ES-I3 (cell line): Measurements from ENCODE around the gene SND1.

ENCODE experiments used
- H3K36me3 ChIP-seq: 2 replicates; pipeline ENCODE4 v1.6.1; 2013; ENCODE audit warnings: mild to moderate bottlenecking, low read length, control low read depth, moderate library complexity; ENCODE audit not compliant: insufficient read depth
- H3K4me1 ChIP-seq: 2 replicates; pipeline ENCODE4 v1.6.1; 2013; ENCODE audit warnings: mild to moderate bottlenecking, control low read depth, low read length; ENCODE audit not compliant: insufficient read depth
- H3K9ac ChIP-seq: 2 replicates; pipeline ENCODE4 v1.6.1; 2013; ENCODE audit warnings: low read depth, mild to moderate bottlenecking, low read length, moderate library complexity
- H3K9me3 ChIP-seq: 2 replicates; pipeline ENCODE4 v1.6.1; 2013; ENCODE audit warnings: mild to moderate bottlenecking, low read length, moderate library complexity; ENCODE audit not compliant: control insufficient read depth, insufficient read depth

Gene SND1

DNA sequence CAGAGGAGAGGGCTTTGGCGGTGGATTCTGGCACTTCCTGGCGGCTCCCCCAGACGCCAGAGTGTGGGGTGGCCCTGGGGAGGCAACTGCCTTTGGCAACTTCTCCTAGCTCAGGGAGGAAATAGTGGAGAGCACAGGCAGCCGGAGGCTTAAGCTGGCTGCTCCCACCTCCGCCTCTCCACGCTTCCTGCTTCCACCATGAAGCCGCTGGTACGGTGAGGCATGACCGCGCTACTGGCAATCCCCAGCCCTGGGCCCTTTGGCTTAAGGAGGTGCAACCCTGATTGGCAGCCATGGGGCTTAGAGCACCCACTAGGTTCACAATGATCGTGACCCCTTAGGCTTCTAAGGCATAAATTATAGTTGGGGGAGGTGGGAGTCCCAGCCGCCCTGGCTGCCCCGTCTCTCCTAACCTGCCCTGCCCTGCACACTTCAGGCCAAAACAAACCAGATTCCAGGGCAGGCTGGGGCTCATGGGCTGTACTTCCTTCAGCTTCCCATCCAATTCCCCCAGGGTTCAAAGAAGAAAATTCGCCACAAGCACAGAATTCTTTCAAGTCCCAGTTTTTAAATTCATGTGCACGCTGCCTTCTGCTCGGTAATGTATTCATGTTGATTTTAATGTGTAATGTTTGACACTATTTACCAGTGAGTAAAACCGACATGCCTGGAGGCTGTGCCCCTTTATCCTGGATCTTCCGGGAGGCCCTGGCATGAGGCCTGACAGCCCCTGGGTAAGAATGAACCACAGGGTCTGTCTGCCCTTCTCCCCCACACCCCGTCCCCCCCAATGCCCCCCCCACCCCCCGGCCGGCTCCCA is 469.9 kb downstream of the SND1 start:
- Histone ChIP-seq H3K9ac (no peak overlapping the region), H3K4me1 (peaks cover 6% of the 10 kb centered on the region; the same call in 1 of the 2 replicates), H3K9me3 (no peaks in the 10 kb centered on the region), H3K36me3 (no peaks in the 10 kb centered on the region)

DNA sequence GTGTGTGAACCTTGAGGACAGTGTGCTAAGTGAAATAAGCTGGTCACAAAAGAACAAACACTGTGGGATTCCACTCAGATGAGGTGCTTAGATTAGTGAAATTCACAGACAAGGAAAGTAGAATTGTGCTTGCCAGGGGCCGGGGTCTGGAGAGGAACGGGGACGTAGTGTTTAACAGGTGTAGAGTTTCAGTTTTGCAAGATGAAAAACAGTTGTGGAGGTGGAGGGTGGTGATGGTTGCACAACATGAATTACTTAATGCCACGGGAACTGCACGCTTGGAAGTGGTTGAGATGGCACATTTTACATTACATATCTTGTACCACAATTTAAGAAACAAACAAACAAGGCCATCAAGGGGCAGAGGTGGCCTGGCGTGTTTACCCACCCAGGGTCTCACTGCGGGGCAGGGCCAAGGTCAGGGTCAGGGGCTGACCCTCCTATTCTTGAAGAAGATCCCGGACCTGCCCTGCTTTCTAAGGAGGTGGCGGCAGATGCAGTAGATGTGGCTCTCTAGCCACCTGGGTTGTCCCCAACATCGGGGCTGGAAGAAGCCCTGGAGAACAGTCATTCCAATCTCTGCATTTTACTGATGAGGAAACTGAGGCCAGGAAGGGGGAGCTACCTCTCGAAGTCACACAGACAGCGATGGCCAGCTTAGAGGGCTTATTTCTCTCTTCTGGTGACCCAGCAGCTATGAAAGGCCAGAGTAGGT is 470.7 kb downstream of the SND1 start:
- H3K9me3 ChIP-seq: no peaks in the 10 kb centered on the region
- H3K9ac ChIP-seq: no peak overlapping the region
- no peaks in the 10 kb centered on the region for H3K36me3 ChIP-seq
- peaks cover 6% of the 10 kb centered on the region; the same call in 1 of the 2 replicates for H3K4me1 ChIP-seq

DNA sequence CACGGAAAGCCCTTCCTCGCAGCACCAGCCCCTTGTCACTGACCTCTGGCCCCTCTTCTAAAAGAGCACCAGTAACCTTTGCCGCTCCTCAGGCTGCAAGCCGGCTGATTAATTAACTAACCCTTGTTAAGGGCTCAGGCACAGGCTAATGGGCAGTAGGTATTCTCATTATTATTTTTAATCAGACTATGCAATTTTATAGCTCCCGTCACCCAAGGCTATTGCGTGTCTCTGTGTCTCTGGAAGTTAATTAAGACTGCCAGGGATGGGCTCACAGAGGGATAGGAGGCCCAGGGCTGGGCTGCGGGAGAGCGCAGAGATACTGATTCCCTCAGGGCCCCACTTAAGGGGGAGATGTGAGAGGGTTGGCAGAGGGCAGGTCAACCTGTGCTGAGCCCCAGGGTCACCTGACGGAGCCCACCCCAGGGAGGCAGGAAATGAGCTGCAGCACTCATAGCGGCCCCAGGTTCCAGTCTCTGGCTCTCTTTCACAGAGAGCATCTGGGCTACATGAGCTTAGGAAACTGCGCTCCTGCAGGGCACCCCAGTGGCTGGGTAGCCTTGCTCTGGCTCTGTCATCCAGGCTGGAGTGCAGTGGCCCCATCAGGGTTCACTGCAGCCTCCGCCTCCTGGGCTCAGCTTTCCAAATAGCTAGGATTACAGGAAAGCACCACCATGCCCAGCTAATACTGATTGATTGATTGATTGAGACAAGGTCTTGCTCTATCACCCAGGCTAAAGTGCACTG is 471.5 kb downstream of the SND1 start:
- Histone ChIP-seq H3K4me1 (peaks cover 6% of the 10 kb centered on the region; the same call in 1 of the 2 replicates), H3K9ac (no peak overlapping the region), H3K36me3 (no peaks in the 10 kb centered on the region), H3K9me3 (no peaks in the 10 kb centered on the region)

GRCh38 chr7:128124786-128125185 is 472.8 kb downstream of the SND1 start:
- Histone ChIP-seq H3K9ac (no peak overlapping the region), H3K36me3 (no peaks in the 10 kb centered on the region), H3K9me3 (no peaks in the 10 kb centered on the region), H3K4me1 (peaks cover 6% of the 10 kb centered on the region; the same call in 1 of the 2 replicates)

GRCh38 chr7:128125816-128126215 is 473.8 kb downstream of the SND1 start:
- H3K4me1 ChIP-seq: peaks cover 6% of the 10 kb centered on the region; the same call in 1 of the 2 replicates
- H3K9ac ChIP-seq: no peak overlapping the region
- no peaks in the 10 kb centered on the region for H3K36me3 ChIP-seq
- H3K9me3 ChIP-seq: no peaks in the 10 kb centered on the region

DNA sequence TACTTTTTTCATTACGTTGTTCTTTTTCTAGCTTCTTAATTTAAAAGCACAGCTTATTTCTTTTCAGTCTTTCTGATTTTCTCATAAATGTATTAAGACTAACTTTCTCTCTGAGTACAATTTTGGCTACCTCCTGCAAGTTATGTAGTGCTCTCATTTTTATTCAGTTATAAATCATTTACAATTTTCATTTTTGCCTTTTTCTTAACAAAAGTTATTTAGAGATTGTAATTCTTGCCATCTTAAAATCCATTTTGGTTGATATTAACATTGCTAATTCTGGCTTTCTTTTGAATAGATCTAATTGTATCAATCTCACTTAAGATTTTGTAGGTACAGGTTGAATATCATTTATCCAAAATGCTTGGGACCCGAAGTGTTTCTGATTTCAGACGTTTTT is 476.4 kb downstream of the SND1 start:
- H3K4me1 ChIP-seq: peaks cover 4% of the 10 kb centered on the region; the same call in 1 of the 2 replicates
- H3K9ac ChIP-seq: no peak overlapping the region
- H3K36me3 ChIP-seq: no peaks in the 10 kb centered on the region
- H3K9me3 ChIP-seq: no peaks in the 10 kb centered on the region

DNA sequence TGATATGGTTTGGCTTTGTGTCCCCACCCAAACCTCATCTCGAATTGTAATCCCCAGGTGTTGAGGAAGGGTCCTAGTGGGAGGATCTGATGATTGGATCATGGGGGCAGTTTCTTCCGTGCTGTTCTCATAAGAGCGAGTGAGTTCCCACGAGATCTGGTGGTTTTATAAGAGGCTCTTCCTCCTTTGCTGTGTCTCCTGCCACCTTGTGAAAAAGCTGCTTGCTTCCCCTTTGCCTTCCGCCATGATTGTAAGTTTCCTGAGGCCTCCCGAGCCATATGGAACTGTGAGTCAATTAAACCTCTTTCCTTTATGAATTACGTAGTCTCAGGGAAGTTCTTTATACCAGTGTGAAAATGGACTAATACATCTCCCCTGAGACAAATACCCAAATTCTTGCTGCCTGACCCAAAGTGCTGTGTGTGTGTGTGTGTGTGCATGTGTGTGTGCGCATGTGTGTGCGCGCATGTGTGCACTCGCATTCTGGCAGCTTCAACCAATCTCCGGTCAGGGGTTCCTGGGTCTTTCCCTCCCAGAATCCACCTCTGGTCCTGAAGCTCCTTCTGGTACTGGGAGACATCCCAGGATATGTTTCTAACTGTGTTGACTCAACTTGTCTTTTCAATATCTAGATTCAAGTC is 477.4 kb downstream of the SND1 start:
- H3K9me3 ChIP-seq: no peaks in the 10 kb centered on the region
- no peak overlapping the region for H3K9ac ChIP-seq
- H3K36me3 ChIP-seq: no peaks in the 10 kb centered on the region
- H3K4me1 ChIP-seq: no peaks in the 10 kb centered on the region

DNA sequence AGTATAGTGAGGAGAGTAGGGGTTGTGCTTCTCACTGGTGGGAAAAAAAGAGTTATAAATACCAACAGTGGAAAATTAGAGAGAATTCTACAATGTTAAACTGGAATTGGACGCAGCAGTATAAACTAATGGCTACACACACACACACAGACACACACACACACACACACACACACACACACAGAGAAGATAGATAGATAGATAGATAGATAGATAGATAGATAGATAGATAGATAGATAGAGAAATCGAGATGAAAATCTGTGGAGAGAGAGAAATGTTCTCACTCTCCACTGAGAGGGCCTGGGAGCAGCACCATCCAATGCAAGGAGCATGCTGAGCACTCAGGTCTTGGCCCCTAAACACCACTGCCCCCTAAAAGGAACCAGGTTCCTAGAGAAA is 479.1 kb downstream of the SND1 start:
- Histone ChIP-seq H3K4me1 (no peaks in the 10 kb centered on the region), H3K36me3 (no peaks in the 10 kb centered on the region), H3K9ac (no peak overlapping the region), H3K9me3 (no peaks in the 10 kb centered on the region)

- no peaks in the 10 kb centered on the region for H3K9me3 ChIP-seq
- no peaks in the 10 kb centered on the region for H3K4me1 ChIP-seq
- no peaks in the 10 kb centered on the region for H3K36me3 ChIP-seq
- H3K9ac ChIP-seq: no peak overlapping the region
Observed at GRCh38 chr7:128131731-128132130, 479.7 kb downstream of the SND1 start.

- Histone ChIP-seq H3K9me3 (no peaks in the 10 kb centered on the region), H3K9ac (no peak overlapping the region), H3K36me3 (no peaks in the 10 kb centered on the region)
Observed at GRCh38 chr7:128132426-128133069, 480.6 kb downstream of the SND1 start.

GRCh38 chr7:128135159-128135514 is 483.1 kb downstream of the SND1 start:
- peak overlapping the region; percentile 59; the same call in 1 of the 2 replicates for H3K9ac ChIP-seq
- H3K36me3 ChIP-seq: no peaks in the 10 kb centered on the region
- H3K9me3 ChIP-seq: no peaks in the 10 kb centered on the region
- H3K4me1 ChIP-seq: no peaks in the 10 kb centered on the region

More at GRCh38 chr7:128132426-128133069, 480.6 kb downstream of the SND1 start:
- H3K4me1 ChIP-seq: no peaks in the 10 kb centered on the region

DNA sequence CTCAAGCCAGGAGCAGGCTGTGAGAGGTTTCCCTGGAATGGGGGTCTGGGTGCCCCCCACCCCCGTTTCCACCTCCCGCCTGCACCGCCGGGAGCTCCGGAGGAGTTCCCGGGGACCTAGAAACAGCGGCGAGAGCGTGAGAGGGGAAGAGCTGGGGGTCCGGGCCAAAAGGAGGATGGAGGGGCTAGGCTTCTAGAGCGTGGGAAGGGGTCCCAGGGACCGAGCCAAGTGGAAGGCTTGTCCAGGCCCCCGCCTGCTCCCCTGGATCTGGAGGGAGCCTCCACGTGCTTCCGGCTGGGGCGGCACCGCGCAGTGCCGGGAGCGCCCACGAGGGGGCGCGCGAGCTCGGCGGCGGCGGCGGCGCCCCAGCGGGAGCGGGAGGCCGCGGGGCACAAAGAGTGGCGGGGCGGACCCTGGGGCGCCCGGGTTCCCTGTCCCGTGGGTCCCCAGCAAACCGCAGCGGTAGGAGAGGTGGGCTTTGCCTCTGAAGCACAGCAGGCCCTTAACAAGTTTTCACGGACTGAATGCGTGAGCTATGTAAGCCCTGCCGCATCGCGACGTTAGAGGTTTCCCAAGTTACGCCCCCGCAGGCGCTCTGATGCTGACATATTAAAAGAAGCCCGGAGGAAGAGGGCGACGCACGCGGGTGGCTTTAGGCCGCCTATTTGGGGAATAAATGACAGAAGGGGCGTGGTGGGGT is 483.7 kb downstream of the SND1 start:
- peak overlapping the region; percentile 59 for H3K9ac ChIP-seq

DNA sequence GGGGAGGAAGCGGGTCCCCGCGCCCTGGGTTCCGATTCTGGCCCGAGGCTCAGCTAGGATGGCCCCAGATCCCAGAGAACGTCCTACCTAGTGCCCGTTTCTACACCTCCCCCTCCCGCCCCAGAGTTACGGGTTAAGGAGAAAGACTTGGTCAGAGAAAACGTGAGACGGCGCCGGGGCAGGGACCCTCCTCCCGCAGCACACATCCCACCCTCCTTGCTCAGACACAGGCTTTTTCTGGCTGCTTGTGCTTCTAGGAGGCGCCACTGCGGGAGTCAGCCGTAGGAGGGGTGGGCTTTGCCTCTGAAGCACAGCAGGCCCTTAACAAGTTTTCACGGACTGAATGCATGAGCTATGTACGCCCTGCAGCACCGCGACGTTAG is 484.2 kb downstream of the SND1 start:
- Histone ChIP-seq H3K9ac (peak overlapping the region; percentile 59), H3K9me3 (no peaks in the 10 kb centered on the region; the same call in 1 of the 2 replicates), H3K4me1 (no peaks in the 10 kb centered on the region), H3K36me3 (no peaks in the 10 kb centered on the region)

More for the DNA sequence above, 483.7 kb downstream of the SND1 start:
- Histone ChIP-seq H3K36me3 (no peaks in the 10 kb centered on the region), H3K4me1 (no peaks in the 10 kb centered on the region), H3K9me3 (no peaks in the 10 kb centered on the region; the same call in 1 of the 2 replicates)
